GM18511 (cell line): ENCODE results near the gene MRPL21.

Source experiments
- ATAC-seq: cut with Tn5 transposase; IDR thresholded peaks from one replicate; pipeline ENCODE4 v1.9.1; 2021; ENCODE audit warnings: mild to moderate bottlenecking, moderate library complexity; ENCODE audit not compliant: unreplicated experiment

The MRPL21 gene

DNA sequence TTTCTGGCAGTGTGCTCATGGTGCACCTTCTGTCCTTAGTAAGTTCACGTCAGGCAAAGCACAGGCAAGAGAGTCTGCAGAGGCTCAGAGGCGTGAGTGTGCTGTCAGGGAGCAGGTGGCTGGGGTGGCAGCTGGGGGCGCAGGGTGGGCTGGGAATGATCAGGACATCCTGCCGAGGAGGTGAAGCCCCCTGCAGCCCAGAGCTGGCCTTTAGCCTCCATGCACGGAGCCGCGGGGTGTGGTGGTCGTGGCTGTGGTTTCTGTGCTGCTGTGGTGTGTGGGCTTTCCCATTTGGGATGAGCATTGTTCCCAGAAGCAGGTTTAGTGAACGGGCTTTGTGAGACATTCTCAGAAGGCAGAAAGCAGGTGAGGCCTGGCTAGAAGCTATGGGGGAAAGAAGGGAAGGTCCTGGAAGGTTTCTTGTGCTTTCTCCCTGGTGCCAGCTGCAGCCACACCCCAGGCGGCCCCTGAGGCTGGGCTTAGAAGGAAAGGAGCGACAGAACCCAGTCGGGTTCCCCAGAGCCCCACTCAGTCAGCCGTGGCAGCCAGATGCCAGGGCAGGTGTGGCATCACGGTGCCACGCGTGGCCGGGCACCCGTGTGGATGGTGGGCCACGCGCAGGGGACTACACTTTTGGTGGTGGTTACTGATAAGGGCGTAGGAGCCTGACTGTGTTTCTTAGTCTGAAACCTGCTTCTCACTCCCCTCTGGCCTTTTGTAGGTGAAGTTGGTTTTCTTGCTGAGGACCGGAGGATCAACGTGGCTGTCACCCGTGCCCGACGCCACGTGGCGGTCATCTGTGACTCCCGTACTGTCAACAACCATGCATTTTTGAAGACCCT lies 32.1 kb upstream of the MRPL21 start:
- ATAC-seq, result no peak

DNA sequence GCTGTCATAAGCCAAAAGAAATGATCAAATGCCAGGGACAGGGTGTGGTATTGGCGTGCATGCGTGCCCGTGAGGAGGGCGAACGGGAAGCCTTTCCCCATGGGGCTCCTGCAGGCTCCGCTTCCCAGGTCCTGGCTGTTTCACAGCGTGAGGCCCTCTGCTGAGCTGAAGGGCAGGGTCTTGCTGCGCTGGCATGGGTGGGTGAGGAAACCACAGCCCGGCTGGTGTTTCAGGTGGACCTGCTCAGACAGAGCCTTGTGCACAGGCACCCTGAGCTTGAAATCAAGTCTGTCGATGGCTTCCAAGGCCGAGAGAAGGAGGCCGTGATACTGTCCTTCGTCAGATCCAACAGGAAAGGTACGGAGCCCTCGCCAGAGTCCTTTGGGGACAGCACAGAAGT lies 31.4 kb upstream of the MRPL21 start:
- no peak for ATAC-seq

GRCh38 chr11:68934666-68935065 lies 31.0 kb upstream of the MRPL21 start:
- no peak for ATAC-seq

DNA sequence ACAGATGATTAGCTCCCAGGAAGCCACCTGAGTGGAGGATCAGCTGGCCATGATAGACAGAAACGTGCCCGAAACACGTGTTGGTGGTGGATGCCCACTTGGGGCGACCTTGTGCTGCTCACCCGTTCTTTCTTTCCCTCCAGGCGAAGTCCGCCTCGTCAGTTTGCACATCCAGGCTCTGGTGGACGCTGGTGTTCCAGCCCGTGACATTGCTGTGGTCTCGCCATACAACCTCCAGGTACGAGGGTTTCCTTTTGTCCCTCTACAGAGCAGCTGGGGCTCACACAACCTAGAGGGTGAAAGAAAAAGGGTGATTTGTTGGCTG lies 30.7 kb upstream of the MRPL21 start:
- ATAC-seq, result no peak

- no peak for ATAC-seq
Measured at GRCh38 chr11:68933605-68934320, 30.1 kb upstream of the MRPL21 start.

DNA sequence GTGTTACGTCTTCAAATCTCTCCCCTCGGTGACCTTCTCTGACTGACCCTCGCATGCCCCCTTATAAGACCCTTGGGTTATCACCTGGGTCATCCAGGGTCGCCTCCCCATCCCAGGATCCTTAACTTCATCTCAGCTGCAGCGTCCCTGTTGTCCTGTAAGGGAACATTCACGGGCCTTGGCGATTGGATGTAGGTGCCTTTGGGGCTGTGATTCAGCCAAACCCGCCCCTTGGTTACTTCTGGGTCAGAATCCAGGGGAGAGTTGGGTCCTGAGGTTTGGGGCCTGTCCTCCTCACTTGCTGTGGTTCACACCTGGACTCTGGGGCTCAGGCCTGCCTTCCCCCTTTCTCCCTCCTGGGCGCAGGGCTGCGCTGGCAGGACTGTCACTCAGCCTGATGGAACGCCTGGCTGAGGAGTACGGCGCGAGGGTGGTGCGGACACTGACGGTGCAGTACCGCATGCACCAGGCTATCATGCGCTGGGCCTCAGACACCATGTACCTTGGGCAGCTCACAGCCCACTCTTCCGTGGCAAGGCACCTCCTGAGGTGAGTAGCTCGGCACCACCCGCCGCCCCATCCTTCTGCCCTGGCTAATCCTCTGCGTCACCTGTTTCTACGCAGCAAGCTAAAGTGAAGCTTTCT lies 29.4 kb upstream of the MRPL21 start:
- no peak for ATAC-seq

DNA sequence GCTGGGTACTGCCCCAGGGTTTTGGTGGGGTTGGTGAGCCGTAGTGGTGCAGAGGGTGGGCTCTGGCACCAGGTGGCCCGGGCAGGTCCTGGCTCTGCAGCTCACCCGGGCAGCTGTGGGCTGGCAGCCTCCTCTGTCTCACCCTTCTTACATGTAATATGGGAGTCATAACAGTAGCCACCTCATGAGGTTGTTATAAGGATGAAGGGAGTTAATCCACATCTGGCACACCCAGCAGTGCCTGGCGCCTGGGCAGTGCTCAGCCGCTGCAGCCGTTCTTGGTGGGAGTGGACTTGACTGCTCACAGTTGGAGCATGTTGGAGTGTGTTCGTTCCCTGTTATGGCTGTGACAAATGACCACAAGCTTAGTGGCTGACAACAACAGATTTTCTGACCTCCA lies 28.7 kb upstream of the MRPL21 start:
- ATAC-seq, result no peak

GRCh38 chr11:68931911-68932310 lies 28.3 kb upstream of the MRPL21 start:
- ATAC-seq, result no peak

DNA sequence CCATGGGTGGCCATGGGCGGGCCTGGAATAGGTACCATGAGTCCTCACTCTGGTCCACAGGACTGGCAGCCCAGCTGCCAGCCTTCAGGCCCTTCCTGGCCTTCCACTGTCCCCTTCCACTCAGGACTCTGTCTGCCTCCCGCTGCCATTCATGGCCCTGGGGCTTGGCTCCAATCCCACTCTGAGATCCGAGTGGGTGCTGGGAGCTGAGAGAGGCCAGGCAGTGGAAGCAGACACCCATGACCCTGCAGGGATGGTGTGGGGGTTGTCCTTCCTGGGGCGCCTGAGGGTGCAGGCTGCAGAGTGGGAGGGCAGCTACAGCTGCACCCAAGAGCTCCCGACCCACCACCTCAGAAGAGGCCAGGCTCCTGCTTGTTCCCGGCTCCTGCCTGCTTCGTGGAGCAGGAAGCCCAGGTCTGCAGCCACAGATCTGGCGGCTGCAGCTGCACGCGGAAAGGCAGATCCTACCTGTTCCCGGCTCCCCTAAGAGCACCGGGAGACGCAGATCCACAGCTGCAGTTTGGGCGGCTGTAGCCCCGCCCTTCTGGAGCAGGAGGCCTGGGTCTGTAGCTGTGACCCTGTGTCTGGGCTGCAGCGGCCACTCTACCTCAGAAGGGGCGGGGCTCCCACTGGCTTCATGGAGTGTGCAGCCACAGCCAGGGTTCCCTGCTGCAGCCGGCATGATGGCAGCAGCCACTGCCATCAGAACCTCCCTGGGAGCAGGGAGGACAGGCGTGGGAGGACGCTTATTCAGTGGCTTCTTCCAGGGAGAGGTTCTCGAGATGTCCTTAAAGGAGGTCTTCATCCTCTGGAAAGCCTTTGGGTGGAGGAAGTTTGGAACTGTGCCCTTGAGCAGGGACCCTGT lies 27.6 kb upstream of the MRPL21 start:
- ATAC-seq, result no peak

DNA sequence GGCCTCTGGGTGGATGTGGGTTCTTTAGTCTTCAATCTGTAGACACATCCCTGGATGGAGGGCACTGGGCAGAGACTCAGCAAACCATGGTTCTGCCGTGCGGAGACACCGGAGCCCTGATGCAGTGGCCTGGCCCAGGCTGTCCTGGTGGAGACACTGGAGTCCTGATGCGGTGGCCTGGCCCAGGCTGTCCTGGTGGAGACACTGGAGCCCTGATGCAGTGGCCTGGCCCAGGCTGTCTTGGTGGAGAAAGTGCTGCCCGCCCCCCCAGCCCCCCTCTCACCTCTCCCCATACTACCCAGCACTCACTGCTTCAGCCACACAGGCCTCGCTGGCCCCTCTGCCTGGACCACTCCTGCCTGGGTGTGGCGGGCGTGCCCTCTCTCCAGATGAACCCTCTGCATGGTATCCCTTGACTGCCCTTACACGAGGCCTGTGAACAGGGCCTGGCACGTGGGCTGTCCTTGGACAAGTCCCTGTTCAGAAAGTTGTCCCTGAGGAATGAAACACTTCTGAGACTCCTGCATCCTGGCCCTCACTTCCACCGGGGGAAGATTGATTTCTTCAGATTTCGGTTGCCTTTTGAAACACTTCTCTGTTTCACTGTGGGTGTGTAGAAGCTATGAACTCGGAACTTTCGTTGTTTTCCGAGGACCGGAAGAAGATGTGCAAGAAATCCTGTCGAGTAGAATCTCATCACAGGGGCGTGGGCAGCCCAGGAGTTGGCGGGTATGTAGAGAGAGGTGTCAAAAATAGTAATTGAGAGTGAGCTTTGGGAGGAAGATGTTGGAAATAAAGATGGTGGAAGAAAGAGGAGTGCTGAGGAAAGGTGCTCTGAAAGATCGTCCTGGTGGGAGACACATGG lies 26.3 kb upstream of the MRPL21 start:
- no peak for ATAC-seq

- no peak for ATAC-seq
Measured at GRCh38 chr11:68929135-68929534, 25.5 kb upstream of the MRPL21 start.

DNA sequence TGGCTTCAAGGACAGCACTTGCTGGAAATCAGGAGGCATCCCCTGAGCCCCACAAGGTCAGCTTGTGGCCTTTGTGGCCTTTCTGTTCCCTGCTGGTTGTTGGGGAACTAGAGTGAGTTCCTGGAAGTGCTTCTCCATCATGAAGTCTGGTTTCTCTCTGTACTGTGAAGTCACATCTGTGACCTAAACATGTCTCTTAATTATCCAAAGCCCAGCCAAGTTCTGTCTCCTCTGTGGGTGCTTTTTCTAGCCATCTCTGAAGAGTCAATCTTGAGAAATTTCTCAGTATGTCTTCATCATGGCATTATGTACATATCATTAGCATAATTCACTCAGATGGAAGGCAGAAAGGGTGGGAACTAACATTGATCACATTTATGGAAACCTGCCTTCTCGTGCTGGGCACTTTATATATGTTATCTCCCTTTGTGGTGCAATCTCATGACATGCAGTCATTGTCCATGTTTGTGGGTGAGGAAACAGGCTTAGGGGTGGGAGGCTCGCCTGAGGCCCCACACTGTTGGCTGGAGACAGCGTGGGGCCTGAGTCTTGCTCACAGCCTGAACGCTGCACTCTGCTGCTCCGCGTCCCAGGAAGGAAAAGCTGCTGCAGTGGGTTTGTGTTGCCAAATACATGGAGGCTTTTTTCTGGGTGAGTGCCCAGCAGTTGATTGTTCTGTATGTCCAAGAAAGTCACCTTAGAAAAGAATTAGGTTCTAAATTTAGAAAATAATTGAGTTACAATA lies 24.7 kb upstream of the MRPL21 start:
- no peak for ATAC-seq

DNA sequence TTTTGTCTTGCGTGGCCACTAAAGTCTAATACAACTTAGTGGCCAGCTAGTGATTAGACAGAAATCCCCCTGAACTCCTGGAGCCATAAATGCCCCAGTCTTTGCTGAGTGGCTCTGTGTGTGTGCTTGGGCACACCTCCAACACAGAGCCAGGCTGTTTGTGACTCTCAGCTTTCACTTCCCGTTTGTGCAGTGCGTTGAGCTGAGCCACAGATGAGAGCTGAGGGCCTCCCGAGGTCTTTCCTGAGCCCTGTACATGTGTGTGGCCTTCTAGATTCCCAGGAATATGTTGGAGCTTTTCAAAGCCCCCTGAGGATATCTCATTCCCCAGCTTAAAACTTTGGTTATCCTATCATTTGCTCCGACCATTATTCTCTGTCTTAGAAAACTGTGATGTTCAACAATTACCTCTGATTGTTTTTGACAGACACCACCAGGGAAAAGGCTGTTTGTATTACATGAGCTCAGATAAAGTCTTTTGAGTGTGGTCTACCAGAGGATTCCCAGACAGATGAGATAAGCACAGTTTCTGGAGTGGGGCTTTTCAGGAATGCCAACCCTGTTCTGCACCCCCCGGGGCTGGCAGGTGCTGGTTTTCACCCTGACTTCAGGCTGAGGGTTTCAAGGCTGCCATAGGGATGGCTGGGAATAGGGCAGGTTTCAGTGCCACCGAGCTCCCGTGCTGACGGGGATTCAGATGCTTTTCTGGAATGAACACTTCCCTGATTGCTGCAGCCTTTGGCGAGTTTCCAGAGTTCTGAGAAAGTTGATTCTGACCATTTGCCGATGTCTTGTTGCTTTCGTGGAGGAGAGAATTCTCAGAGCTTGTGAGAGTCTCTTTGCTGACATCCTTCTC lies 23.9 kb upstream of the MRPL21 start:
- peak; percentile 58 for ATAC-seq

DNA sequence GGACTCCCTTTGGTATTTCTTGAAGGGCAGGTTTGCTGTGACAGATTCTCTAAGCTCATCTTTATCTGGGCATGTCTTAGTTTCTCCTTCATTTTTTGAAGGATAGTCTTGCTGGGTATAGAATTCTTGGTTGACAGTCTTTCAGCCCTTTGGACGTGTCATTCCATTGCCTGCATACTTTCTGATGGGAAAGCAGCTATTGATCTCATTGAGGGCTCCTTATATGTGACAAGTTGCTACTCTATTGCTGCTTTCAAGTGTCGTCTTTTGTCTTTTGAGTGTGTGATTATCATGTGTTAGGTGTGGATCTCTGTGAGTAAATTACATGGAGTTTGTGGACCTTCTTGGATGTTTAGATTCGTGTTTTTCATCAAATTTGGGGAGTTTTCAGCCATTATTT lies 22.0 kb upstream of the MRPL21 start:
- ATAC-seq, result no peak

GRCh38 chr11:68924073-68924925 lies 20.7 kb upstream of the MRPL21 start:
- no peak for ATAC-seq

DNA sequence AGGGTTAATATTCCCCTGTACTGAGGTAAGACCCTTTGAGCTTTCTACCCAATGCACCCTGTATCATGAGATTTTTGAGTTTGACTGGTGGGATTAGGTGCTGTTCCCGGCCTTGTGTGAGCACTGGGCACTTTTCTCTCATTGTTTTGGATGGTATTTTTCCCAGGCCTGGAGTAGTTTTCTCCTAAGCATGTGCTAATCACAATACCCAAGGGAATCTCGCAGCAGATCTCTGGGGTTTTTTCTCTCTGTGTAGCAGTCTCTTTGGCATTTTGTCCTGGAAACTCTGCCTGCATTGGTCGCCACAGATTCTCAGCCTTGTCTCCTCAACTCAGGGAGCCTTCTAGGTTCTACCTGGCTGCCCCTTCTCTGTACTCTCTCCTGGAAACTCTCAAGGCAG lies 20.0 kb upstream of the MRPL21 start:
- ATAC-seq, result no peak

- ATAC-seq, result no peak
Measured at GRCh38 chr11:68916439-68916838, 12.8 kb upstream of the MRPL21 start.

- no peak for ATAC-seq
Measured at GRCh38 chr11:68914761-68915160, 11.1 kb upstream of the MRPL21 start.
